ENCODE results near the gene ZDHHC12.

GRCh38 chr9:128716581-128717254, 7.2 kb downstream of the ZDHHC12 start:
- TF ChIP-seq POLR2A (IDR thresholded peaks at IDR 0.05; ENCODE audit: extremely low read depth, insufficient read length) (no peak), MYC (IDR thresholded peaks at IDR 0.05; ENCODE audit: low read depth, low read length) (no peak)
- TF ChIP-seq, protein P1, sequence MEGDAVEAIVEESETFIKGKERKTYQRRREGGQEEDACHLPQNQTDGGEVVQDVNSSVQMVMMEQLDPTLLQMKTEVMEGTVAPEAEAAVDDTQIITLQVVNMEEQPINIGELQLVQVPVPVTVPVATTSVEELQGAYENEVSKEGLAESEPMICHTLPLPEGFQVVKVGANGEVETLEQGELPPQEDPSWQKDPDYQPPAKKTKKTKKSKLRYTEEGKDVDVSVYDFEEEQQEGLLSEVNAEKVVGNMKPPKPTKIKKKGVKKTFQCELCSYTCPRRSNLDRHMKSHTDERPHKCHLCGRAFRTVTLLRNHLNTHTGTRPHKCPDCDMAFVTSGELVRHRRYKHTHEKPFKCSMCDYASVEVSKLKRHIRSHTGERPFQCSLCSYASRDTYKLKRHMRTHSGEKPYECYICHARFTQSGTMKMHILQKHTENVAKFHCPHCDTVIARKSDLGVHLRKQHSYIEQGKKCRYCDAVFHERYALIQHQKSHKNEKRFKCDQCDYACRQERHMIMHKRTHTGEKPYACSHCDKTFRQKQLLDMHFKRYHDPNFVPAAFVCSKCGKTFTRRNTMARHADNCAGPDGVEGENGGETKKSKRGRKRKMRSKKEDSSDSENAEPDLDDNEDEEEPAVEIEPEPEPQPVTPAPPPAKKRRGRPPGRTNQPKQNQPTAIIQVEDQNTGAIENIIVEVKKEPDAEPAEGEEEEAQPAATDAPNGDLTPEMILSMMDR (IDR thresholded peaks at IDR 0.05; ENCODE audit: low read depth, low read length) = no peak
